Right lobe of liver (tissue), 6 donors: ENCODE measurements around the gene PRSS33. TPM values are rescaled to one million over a fixed set of nuclear protein-coding genes. Genes with fewer than 3 reads are reported as not detected.

Source experiments
- ATAC-seq, 4 donors: fragments of 200-7000 bp; cut with Tn5 transposase; one replicate each; pipeline ENCODE4 v1.9.1; 2020; ENCODE audit warnings: mild to moderate bottlenecking in 4 of 4, moderate library complexity in 4 of 4
- DNase-seq, 3 donors: peaks; one replicate each; pipeline ENCODE4 v3.0.0-alpha.2; 2020
- H3K27ac ChIP-seq, 3 donors: fragments of 200-600 bp; one replicate each; pipeline ENCODE4 v1.8.0; 2022
- H3K27me3 ChIP-seq, 2 donors: fragments of 200-600 bp; one replicate each; pipeline ENCODE4 v1.8.0; 2022
- H3K36me3 ChIP-seq, 4 donors: fragments of 200-600 bp; sonication (generic) in 1 of 4; one replicate each; pipeline versions ENCODE4 v1.5.1 to v1.8.0; 2017 to 2022; ENCODE audit warnings: control low read depth in 1 of 4
- H3K4me1 ChIP-seq, 4 donors: fragments of 200-600 bp; sonication (generic) in 1 of 4; one replicate each; pipeline versions ENCODE4 v1.5.1 to v1.8.0; 2017 to 2022; ENCODE audit warnings: control low read depth in 1 of 4
- H3K4me3 ChIP-seq, 3 donors: fragments of 200-600 bp; one replicate each; pipeline ENCODE4 v1.8.0; 2022
- H3K9me3 ChIP-seq, 4 donors: fragments of 200-600 bp; sonication (generic) in 1 of 4; one replicate each; pipeline versions ENCODE4 v1.5.1 to v1.8.0; 2017 to 2022; ENCODE audit warnings: control low read depth in 1 of 4
- CTCF ChIP-seq, 4 donors: fragments of 200-600 bp in 3 of 4; fragments of 450-650 bp in 1 of 4; IDR thresholded peaks; one replicate each; pipeline versions ENCODE4 v1.5.1 to v1.8.0; 2016 to 2022; ENCODE audit warnings: antibody characterized with exemption in 4 of 4, mild to moderate bottlenecking in 2 of 4
- POLR2A ChIP-seq: fragments of 450-650 bp; IDR thresholded peaks from one replicate; pipeline ENCODE4 v1.6.1; 2017; ENCODE audit warnings: antibody characterized with exemption, mild to moderate bottlenecking
- WGBS: methylation state at CpG from one replicate; pipeline ENCODE4 v1.1.6; 2018; ENCODE audit warnings: low coverage, low lambda C conversion rate; ENCODE audit not compliant: insufficient coverage; ENCODE audit errors: missing lambda C conversion rate; 5-methylcytosine and 5-hydroxymethylcytosine counted together
- intact Hi-C, 2 donors: fragments of 100-400 bp; cut with DNase I; formaldehyde crosslinking; loops; one replicate each; pipeline versions ENCODE4 v1.11.2 to v1.14.1; 2022
- total RNA-seq, 6 experiments: library from RNA; depleted of rRNA in 2 of 6; stranded (reverse); fragments of >200 nt in 2 of 6; fragmentation: NEBNext Ultra II Directional in 3 of 6; extraction: Animal tissue kit (Norgen Biotek cat#: 25700) in 3 of 6; gene quantifications; one replicate each; pipeline versions ENCODE4 v1.1.0 to v1.2.4, GENCODE V29; 2016 to 2023
- donor health status: DM: no; HTN: yes; CAD: no.
- donor health status: DM: no; HTN: no; CAD: no.
- donor health status: DM: no; HTN: no; CAD: no.
- donor health status: DM: no; HTN: yes; CAD: no.
- donor health status: DM: no; HTN: yes; CAD: no.

PRSS33 gene
- total RNA-seq, 6 experiments from 2014 or later = not detected

GRCh38 chr16:2745116-2745890 lies 42.1 kb downstream of the PRSS33 start:
- Histone ChIP-seq H3K36me3 (no peaks in the 10 kb centered on the region), H3K4me3 (no peak overlapping the region), H3K27me3 (no peaks in the 10 kb centered on the region), H3K27ac (no peak overlapping the region), H3K4me1 (no peaks in the 10 kb centered on the region), H3K9me3 (no peaks in the 10 kb centered on the region)
- intact Hi-C loops = no loop called here
- TF ChIP-seq CTCF (IDR thresholded peaks at IDR 0.05) = no peak
- no peak for TF ChIP-seq POLR2A
- WGBS = 60% methylated on average over 1 of the region's 15 CpGs
- DNase-seq = peak in 1 of 3 donors; percentile 30
- ATAC-seq = peak in 1 of 4 donors; percentile 8

GRCh38 chr16:2744711-2745110 lies 42.6 kb downstream of the PRSS33 start:
- no peak overlapping the region for H3K4me3 ChIP-seq
- H3K27ac ChIP-seq = no peak overlapping the region
- DNase-seq = peak in 1 of 3 donors; percentile 40
- WGBS = 86% methylated on average over 5 of the region's 6 CpGs
- no peaks in the 10 kb centered on the region for H3K27me3 ChIP-seq
- peak in 1 of 4 donors; percentile 37 for ATAC-seq
- no peaks in the 10 kb centered on the region for H3K36me3 ChIP-seq
- TF ChIP-seq CTCF (IDR thresholded peaks at IDR 0.05) (no peak), POLR2A (no peak)
- H3K9me3 ChIP-seq = no peaks in the 10 kb centered on the region
- intact Hi-C loops = no loop called here
- no peaks in the 10 kb centered on the region for H3K4me1 ChIP-seq

GRCh38 chr16:2743007-2743810 lies 44.2 kb downstream of the PRSS33 start:
- ATAC-seq (no peak), DNase-seq (peak in 1 of 3 donors; percentile 38)
- intact Hi-C loops = no loop called here
- WGBS = 45% methylated on average over 2 of the region's 19 CpGs
- Histone ChIP-seq H3K9me3 (no peaks in the 10 kb centered on the region), H3K4me1 (no peaks in the 10 kb centered on the region), H3K27me3 (no peaks in the 10 kb centered on the region), H3K36me3 (no peaks in the 10 kb centered on the region), H3K27ac (no peak overlapping the region), H3K4me3 (no peak overlapping the region)
- no peak for TF ChIP-seq CTCF (IDR thresholded peaks at IDR 0.05)
- TF ChIP-seq POLR2A = no peak

- TF ChIP-seq CTCF (IDR thresholded peaks at IDR 0.05) (no peak), POLR2A (no peak)
- H3K4me3 ChIP-seq = no peak overlapping the region
- H3K9me3 ChIP-seq = no peaks in the 10 kb centered on the region
- no peaks in the 10 kb centered on the region for H3K36me3 ChIP-seq
- DNase-seq (peak in 1 of 3 donors; percentile 35), ATAC-seq (peak in 1 of 4 donors; percentile 4)
- no peak overlapping the region for H3K27ac ChIP-seq
- H3K27me3 ChIP-seq = no peaks in the 10 kb centered on the region
- intact Hi-C loops = no loop called here
- no CpG with 5 or more reads among the region's 12 CpGs for WGBS
- H3K4me1 ChIP-seq = no peaks in the 10 kb centered on the region
Measured at GRCh38 chr16:2742323-2743006, 44.9 kb downstream of the PRSS33 start.
